Effector CD8-positive, alpha-beta T cell (primary cell): ENCODE results near the gene PHKG1.
A peak's percentile ranks its signal among the peaks of the same experiment; 100 is the strongest.
"Not testable (repeated sequence)": the region's sequence is repeated elsewhere in the genome, so short reads cannot be mapped to it uniquely, and the experiment has no call there.

Experiments
- DNase-seq: peaks from one replicate; lab custom pipeline; 2025; lab: John Stamatoyannopoulos, UW

The PHKG1 gene

GRCh38 chr7:56045758-56046157 lies 47.0 kb downstream of the PHKG1 start:
- DNase-seq, result not testable (repeated sequence)

GRCh38 chr7:56040730-56041129 lies 52.0 kb downstream of the PHKG1 start:
- DNase-seq, result no peak

- peak; percentile 65 for DNase-seq
Measured at GRCh38 chr7:56033671-56034432, 58.9 kb downstream of the PHKG1 start.

- DNase-seq, result not testable (repeated sequence)
Measured at GRCh38 chr7:56032578-56032977, 60.2 kb downstream of the PHKG1 start.

GRCh38 chr7:56031556-56031955 lies 61.2 kb downstream of the PHKG1 start:
- not testable (repeated sequence) for DNase-seq

- DNase-seq, result no peak
Measured at GRCh38 chr7:56030340-56030739, 62.4 kb downstream of the PHKG1 start.
